ENCODE data around the gene NRP1. TPM values are rescaled to one million over a fixed set of nuclear protein-coding genes. Genes with fewer than 3 reads are reported as not detected.
"Not testable (repeated sequence)": the region's sequence is repeated elsewhere in the genome, so short reads cannot be mapped to it uniquely, and the experiment has no call there.

NRP1 gene
- total RNA-seq, 3 donors from 2014 or later, result 12.3 to 52.3 (median 33.2) TPM

GRCh38 chr10:33224251-33224965 lies 110.1 kb downstream of the NRP1 start:
- no peak overlapping the region for H3K4me3 ChIP-seq
- DNase-seq, result no peak
- intact Hi-C loops (cut with DNase I, micrococcal nuclease), result no loop called here
- no peak for ATAC-seq
- TF ChIP-seq CTCF (IDR thresholded peaks at IDR 0.05), result no peak
- H3K4me1 ChIP-seq (ENCODE audit: low read depth), result no peaks in the 10 kb centered on the region
- H3K9me3 ChIP-seq, result no peaks in the 10 kb centered on the region
- no peaks in the 10 kb centered on the region for H3K36me3 ChIP-seq (ENCODE audit: low read depth)

- intact Hi-C loops (cut with DNase I, micrococcal nuclease), result no loop called here
- Histone ChIP-seq H3K4me1 (ENCODE audit: low read depth) (no peaks in the 10 kb centered on the region), H3K4me3 (no peak overlapping the region), H3K9me3 (no peaks in the 10 kb centered on the region), H3K36me3 (ENCODE audit: low read depth) (no peaks in the 10 kb centered on the region)
- ATAC-seq, result no peak
- no peak for DNase-seq
- no peak for TF ChIP-seq CTCF (IDR thresholded peaks at IDR 0.05)
These were observed 111.0 kb downstream of the NRP1 start for GRCh38 chr10:33223326-33224000.

- not testable (repeated sequence) for ATAC-seq
These were observed 112.2 kb downstream of the NRP1 start for GRCh38 chr10:33222304-33222703.

GRCh38 chr10:33217854-33218253 lies 116.6 kb downstream of the NRP1 start:
- ATAC-seq (no peak), DNase-seq (no peak)
- TF ChIP-seq CTCF (IDR thresholded peaks at IDR 0.05), result no peak
- H3K9me3 ChIP-seq, result no peaks in the 10 kb centered on the region
- intact Hi-C loops (cut with DNase I, micrococcal nuclease), result no loop called here
- H3K4me1 ChIP-seq (ENCODE audit: low read depth), result no peaks in the 10 kb centered on the region
- H3K36me3 ChIP-seq (ENCODE audit: low read depth), result no peaks in the 10 kb centered on the region
- H3K4me3 ChIP-seq, result no peak overlapping the region

More at GRCh38 chr10:33222304-33222703, 112.2 kb downstream of the NRP1 start:
- H3K9me3 ChIP-seq; intact Hi-C loops (cut with DNase I, micrococcal nuclease); DNase-seq; H3K36me3 ChIP-seq (ENCODE audit: low read depth); H3K4me1 ChIP-seq (ENCODE audit: low read depth); H3K4me3 ChIP-seq: not testable (repeated sequence)

- H3K9me3 ChIP-seq, result no peaks in the 10 kb centered on the region
- no peaks in the 10 kb centered on the region for H3K36me3 ChIP-seq (ENCODE audit: low read depth)
- intact Hi-C loops (cut with DNase I, micrococcal nuclease), result no loop called here
- TF ChIP-seq CTCF (IDR thresholded peaks at IDR 0.05), result no peak
- ATAC-seq (peak; percentile 42), DNase-seq (no peak)
- H3K4me3 ChIP-seq, result no peak overlapping the region
- H3K4me1 ChIP-seq (ENCODE audit: low read depth), result no peaks in the 10 kb centered on the region
These were observed 117.6 kb downstream of the NRP1 start for GRCh38 chr10:33216661-33217427.

GRCh38 chr10:33215635-33216034 lies 118.8 kb downstream of the NRP1 start:
- no peak for ATAC-seq
- no peak overlapping the region for H3K4me3 ChIP-seq
- intact Hi-C loops (cut with DNase I, micrococcal nuclease), result no loop called here
- no peaks in the 10 kb centered on the region for H3K4me1 ChIP-seq (ENCODE audit: low read depth)
- TF ChIP-seq CTCF (IDR thresholded peaks at IDR 0.05), result no peak
- no peaks in the 10 kb centered on the region for H3K36me3 ChIP-seq (ENCODE audit: low read depth)
- H3K9me3 ChIP-seq, result no peaks in the 10 kb centered on the region
- no peak for DNase-seq

Data from mucosa of descending colon (tissue), 3 donors.